ENCODE measurements around the gene SHTN1.

The SHTN1 gene

GRCh38 chr10:116848944-116849247, 156.1 kb downstream of the SHTN1 start:
- no peak overlapping the region for H3K4me3 ChIP-seq (replicated peaks; ENCODE audit: insufficient read depth, low read length)
- no peak overlapping the region for H3K27ac ChIP-seq (replicated peaks)
- H3K27me3 ChIP-seq (ENCODE audit: insufficient read depth, poor library complexity, severe bottlenecking) = peaks cover 39% of the 10 kb centered on the region
- DNase-seq (ENCODE audit: low read depth in 1 of 2, low spot score in 1 of 2) = no peak
- TF ChIP-seq SPI1 (IDR thresholded peaks at IDR 0.05; ENCODE audit: borderline replicate concordance, low read depth) (no peak), GABPA (IDR thresholded peaks at IDR 0.05; ENCODE audit: low read depth) (no peak), REST (IDR thresholded peaks at IDR 0.05; ENCODE audit: insufficient replicate concordance, low read depth) (no peak), POLR2AphosphoS5 (IDR thresholded peaks at IDR 0.05; ENCODE audit: low read depth) (no peak)
- TF ChIP-seq, protein P1, sequence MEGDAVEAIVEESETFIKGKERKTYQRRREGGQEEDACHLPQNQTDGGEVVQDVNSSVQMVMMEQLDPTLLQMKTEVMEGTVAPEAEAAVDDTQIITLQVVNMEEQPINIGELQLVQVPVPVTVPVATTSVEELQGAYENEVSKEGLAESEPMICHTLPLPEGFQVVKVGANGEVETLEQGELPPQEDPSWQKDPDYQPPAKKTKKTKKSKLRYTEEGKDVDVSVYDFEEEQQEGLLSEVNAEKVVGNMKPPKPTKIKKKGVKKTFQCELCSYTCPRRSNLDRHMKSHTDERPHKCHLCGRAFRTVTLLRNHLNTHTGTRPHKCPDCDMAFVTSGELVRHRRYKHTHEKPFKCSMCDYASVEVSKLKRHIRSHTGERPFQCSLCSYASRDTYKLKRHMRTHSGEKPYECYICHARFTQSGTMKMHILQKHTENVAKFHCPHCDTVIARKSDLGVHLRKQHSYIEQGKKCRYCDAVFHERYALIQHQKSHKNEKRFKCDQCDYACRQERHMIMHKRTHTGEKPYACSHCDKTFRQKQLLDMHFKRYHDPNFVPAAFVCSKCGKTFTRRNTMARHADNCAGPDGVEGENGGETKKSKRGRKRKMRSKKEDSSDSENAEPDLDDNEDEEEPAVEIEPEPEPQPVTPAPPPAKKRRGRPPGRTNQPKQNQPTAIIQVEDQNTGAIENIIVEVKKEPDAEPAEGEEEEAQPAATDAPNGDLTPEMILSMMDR (IDR thresholded peaks at IDR 0.05; ENCODE audit: insufficient read depth, low read length) = no peak

DNA sequence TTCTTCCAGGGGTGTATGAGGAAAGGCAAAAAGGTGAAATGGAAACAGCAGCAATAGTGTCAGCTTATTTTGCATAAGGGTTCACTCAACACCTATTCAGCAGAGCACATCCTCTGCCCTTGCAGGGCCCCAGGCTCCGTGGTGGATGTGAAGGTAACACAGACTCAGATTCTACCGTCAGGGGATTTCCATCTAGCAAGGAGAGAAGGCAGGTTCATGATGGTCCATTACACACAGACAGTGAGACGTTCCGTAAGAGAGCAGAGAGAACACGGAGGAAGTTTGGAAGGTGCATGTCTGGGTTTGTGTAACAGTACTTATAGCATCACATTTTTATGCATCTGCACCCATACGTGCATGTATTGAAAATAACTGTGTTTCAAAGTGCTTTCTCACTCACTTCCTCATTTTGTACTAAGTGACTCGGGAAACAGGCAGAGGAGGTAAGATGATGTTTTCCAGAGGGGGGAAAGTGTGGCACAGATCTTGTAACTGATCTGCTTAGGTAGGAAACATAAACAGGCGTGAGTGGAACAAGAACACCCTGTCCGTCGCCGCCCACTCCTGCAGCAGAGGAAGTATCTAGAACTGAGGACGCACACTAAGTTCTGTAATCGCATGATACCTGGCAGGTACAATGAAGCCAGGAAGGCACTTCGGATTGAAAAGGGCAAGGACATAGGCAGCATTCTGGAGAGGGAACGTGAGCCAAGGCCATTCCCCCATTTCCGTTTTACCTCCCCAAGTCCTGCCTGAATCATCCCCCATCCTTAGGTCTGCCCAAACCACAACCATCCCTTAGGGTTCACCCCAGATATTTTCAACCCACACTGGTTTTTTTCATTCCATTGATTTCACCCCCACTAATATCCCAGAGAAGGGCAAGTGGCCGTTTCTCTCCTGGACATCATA, 156.7 kb downstream of the SHTN1 start:
- Histone ChIP-seq H3K27me3 (ENCODE audit: insufficient read depth, poor library complexity, severe bottlenecking) (peaks cover 39% of the 10 kb centered on the region), H3K27ac (replicated peaks) (no peak overlapping the region), H3K4me3 (replicated peaks; ENCODE audit: insufficient read depth, low read length) (no peak overlapping the region)
- no peak for DNase-seq (ENCODE audit: low read depth in 1 of 2, low spot score in 1 of 2)
- TF ChIP-seq, protein P1 (IDR thresholded peaks at IDR 0.05; ENCODE audit: insufficient read depth, low read length) = no peak
- TF ChIP-seq SPI1 (IDR thresholded peaks at IDR 0.05; ENCODE audit: borderline replicate concordance, low read depth) = peak; percentile 93

DNA sequence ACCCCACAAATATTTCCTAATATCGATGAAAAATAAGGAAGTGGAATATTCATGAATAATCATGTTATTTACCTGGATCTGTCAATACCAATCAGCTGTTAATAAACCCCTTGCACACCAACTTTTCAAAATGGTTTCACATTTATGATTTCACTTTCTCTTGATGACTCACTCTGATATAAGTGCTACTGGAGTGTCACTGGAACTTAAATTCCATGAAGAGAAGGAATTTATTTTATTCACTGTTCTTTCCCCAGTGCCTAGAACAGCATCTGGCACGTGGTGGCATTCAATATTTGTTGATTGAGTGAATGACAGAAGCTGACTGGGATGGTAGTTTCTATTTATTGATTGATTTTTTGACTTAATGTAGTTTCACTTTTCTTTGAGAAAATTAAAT, 159.2 kb downstream of the SHTN1 start:
- H3K4me3 ChIP-seq (replicated peaks; ENCODE audit: insufficient read depth, low read length) = no peak overlapping the region
- H3K27me3 ChIP-seq (ENCODE audit: insufficient read depth, poor library complexity, severe bottlenecking) = peaks cover 34% of the 10 kb centered on the region
- no peak for TF ChIP-seq SPI1 (IDR thresholded peaks at IDR 0.05; ENCODE audit: borderline replicate concordance, low read depth)
- TF ChIP-seq REST (IDR thresholded peaks at IDR 0.05; ENCODE audit: insufficient replicate concordance, low read depth) = no peak
- TF ChIP-seq, protein P1 (IDR thresholded peaks at IDR 0.05; ENCODE audit: insufficient read depth, low read length) = no peak
- TF ChIP-seq POLR2AphosphoS5 (IDR thresholded peaks at IDR 0.05; ENCODE audit: low read depth) = no peak
- TF ChIP-seq GABPA (IDR thresholded peaks at IDR 0.05; ENCODE audit: low read depth) = no peak
- no peak overlapping the region for H3K27ac ChIP-seq (replicated peaks)
- DNase-seq (ENCODE audit: low read depth in 1 of 2, low spot score in 1 of 2) = no peak
